Measurements from ENCODE around the gene PCDHA2.
A peak's percentile ranks its signal among the peaks of the same experiment; 100 is the strongest.

The PCDHA2 gene

GRCh38 chr5:140840978-140841962 lies 46.6 kb downstream of the PCDHA2 start, which contains the start of gene PCDHA8:
TSS of gene PCDHA8 (plus strand) at chr5:140841187. CDS start at chr5:140841322, 135 bp downstream.
- no peak within 1 kb of the TSS for H3K27ac ChIP-seq
- TF ChIP-seq CTCF (conservative IDR thresholded peaks at IDR 0.05) (peak; percentile 83), ZFX (IDR thresholded peaks at IDR 0.05) (no peak)

- TF ChIP-seq ZFX (IDR thresholded peaks at IDR 0.05) (no peak), CTCF (conservative IDR thresholded peaks at IDR 0.05) (no peak)
- no peak overlapping the region for H3K27ac ChIP-seq
Observed at GRCh38 chr5:140842798-140843733, 48.4 kb downstream of the PCDHA2 start.
